ENCODE data around the gene SLC12A8.

The SLC12A8 gene

DNA sequence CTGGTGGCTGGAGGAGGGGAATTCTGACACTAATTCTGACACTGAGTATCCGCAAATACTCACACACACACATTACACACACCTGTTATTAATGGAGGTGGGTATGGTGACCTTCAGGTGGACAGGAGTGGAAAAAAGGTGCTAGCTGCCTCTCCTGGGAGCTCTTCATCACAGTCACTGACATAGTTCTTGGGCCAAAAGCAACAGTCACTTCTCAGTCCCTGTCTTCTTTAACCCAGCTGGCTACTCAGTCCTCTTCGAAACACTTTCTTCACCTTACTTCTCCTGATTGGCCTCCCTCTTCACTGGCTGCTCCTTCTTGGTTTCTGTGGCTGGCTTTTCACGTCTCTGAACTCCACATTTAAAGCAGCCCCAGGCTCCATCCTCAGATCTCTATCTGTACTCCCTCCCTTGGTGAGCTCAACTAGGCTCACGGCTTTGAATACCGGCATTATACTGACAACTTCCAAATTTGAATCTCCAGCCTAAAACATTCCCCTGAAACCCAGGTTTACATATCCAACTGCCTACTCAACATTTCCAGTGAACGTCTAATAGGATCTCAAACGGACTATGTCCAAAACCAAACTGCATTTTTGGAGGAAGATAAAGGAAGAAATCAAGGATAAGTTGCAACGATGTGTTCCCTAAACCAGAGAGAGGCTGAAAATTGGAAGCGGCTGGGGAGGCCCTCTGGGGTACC, 103.6 kb downstream of the SLC12A8 start:
- peak overlapping the region; percentile 83 for H3K4me3 ChIP-seq (ENCODE audit: low read depth, low read length)
- TF ChIP-seq, protein P1, sequence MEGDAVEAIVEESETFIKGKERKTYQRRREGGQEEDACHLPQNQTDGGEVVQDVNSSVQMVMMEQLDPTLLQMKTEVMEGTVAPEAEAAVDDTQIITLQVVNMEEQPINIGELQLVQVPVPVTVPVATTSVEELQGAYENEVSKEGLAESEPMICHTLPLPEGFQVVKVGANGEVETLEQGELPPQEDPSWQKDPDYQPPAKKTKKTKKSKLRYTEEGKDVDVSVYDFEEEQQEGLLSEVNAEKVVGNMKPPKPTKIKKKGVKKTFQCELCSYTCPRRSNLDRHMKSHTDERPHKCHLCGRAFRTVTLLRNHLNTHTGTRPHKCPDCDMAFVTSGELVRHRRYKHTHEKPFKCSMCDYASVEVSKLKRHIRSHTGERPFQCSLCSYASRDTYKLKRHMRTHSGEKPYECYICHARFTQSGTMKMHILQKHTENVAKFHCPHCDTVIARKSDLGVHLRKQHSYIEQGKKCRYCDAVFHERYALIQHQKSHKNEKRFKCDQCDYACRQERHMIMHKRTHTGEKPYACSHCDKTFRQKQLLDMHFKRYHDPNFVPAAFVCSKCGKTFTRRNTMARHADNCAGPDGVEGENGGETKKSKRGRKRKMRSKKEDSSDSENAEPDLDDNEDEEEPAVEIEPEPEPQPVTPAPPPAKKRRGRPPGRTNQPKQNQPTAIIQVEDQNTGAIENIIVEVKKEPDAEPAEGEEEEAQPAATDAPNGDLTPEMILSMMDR (IDR thresholded peaks at IDR 0.05; ENCODE audit: borderline replicate concordance, insufficient read depth, low read depth, low read length), result no peak

DNA sequence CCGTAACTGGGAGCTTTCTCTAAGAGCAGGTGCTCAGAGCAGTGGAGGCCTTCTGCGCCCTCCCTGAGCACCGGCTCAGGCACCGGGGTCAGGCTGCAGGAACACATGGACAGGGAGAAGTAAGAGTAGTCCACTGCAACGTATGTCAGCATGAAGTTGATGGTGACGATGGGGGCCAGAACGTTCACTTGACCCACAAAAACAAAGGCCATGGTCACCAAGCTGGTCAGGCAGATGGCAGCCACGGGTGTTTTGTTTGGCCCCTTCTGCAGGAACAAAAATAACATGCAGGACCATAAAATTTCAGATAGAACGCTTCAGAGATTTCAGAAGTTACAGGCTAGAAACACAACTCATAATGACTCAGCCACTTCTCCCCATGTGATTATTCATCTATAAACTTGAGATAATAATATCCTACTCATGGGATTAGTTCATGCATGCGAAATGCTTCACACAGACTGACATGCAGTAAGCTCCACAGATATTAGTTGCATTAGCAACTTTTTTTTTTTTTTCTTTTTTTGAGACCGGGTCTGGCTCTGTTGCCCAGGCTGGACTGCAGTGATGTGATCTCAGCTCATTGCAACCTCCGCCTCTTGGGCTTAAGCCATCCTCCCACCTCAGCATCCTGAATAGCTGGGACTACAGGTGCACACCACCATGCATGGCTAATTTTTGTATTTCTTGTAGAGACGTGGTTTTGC, 104.5 kb downstream of the SLC12A8 start:
- H3K4me3 ChIP-seq (ENCODE audit: low read depth, low read length), result peak overlapping the region; percentile 83

DNA sequence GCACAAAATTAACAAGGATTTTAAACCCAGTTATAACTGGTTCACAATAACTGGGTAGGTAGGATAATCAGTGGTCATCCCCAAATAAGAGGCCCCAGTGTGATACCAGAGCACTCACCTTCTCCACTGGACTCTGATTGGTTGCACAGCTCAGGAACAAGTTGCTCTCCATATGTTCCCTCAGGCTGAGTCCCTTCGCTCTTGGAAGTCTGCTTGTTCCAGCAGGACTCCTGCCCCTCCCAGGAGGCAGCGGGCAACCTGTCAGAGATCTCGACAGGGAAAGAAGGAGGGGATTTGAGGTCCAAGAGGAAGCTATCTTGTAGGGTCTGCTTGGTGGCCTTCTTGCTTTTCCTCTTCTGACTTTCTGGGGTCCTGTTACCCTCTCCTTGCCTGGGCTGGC, 105.2 kb downstream of the SLC12A8 start:
- TF ChIP-seq, protein P1 (IDR thresholded peaks at IDR 0.05; ENCODE audit: borderline replicate concordance, insufficient read depth, low read depth, low read length), result no peak

More for the DNA sequence above, 104.5 kb downstream of the SLC12A8 start:
- TF ChIP-seq, protein P1 (IDR thresholded peaks at IDR 0.05; ENCODE audit: borderline replicate concordance, insufficient read depth, low read depth, low read length), result no peak

DNA sequence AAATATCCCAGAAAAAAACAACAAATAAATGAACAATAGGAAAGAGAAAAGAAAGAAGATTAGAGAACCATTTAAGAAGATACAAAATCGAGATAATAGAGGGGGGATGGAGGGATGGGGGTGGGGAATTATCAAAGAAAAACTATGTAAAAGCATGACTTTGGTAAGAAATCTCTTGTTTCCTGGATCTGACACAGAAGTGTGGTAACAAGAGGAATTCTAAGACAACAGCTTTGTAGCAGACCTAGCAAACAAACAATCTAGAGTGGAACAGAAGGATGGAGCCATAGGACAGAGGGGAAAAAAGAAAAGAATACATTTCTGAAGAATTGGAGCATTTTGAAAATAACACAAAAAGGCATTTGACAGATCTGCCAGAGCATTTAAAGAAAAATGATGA, 107.4 kb downstream of the SLC12A8 start:
- H3K4me3 ChIP-seq (ENCODE audit: low read depth, low read length), result peak overlapping the region; percentile 83
- TF ChIP-seq, protein P1 (IDR thresholded peaks at IDR 0.05; ENCODE audit: borderline replicate concordance, insufficient read depth, low read depth, low read length), result no peak

More for the DNA sequence above, 105.2 kb downstream of the SLC12A8 start:
- peak overlapping the region; percentile 83 for H3K4me3 ChIP-seq (ENCODE audit: low read depth, low read length)

DNA sequence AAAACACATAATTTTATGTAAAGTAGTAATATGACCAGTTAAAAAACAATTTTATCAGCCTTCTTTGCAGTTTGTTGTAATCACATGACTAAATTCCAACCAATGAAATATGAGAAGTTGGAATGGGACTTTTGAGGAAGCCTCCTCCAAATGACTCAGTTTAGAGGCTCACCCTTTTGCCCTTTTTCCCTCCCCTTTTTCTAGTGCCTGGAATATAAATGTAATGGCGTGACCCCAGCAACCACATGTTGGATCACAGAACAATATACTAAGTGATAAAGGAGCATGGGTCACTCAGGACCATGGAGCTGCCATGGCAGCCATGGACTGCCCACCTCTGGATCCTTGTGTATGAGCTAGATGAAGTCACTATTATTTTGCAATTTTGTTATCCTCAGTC, 107.9 kb downstream of the SLC12A8 start:
- TF ChIP-seq, protein P1 (IDR thresholded peaks at IDR 0.05; ENCODE audit: borderline replicate concordance, insufficient read depth, low read depth, low read length), result no peak
- peak overlapping the region; percentile 16 for H3K4me3 ChIP-seq (ENCODE audit: low read depth, low read length)

DNA sequence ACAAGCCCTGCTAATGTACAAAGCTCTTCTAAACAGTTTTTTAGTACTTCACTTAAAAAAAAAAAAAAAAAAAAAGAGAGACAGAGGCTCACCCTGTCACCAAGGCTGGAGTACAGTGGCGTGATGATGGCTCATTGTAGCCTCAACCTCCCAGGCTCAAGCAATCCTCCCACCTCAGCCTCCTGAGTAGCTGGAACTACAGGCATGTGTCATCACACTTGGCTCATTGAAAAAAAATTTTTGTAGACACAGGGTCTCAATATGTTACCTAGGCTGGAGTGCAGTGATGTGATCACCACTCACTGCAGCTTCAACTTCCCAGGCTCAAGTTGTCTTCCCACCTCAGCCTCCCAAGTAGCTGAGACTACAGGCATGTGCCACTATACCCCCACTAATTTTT, 109.1 kb downstream of the SLC12A8 start:
- no peak overlapping the region for H3K4me3 ChIP-seq (ENCODE audit: low read depth, low read length)
- TF ChIP-seq, protein P1 (IDR thresholded peaks at IDR 0.05; ENCODE audit: borderline replicate concordance, insufficient read depth, low read depth, low read length), result no peak

DNA sequence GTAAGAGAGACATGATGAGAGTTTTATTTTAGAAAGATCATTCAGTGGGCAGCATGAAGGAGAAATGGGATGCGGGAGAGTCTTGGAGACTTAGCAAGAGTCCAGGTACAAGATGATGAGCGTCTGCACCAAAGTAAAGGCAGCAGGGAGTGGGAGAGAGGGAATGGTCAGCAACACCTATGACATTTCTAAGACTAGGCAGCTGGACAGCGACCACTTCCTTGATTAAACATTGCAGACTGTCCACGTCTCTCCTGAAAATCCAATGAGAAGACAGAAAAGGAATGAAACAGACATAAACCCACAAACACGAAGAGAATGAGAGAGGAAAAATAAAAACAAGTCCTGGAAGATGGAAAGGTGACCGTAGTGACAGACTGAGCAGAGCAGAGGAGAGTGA, 110.1 kb downstream of the SLC12A8 start:
- TF ChIP-seq, protein P1 (IDR thresholded peaks at IDR 0.05; ENCODE audit: borderline replicate concordance, insufficient read depth, low read depth, low read length), result no peak
- no peak overlapping the region for H3K4me3 ChIP-seq (ENCODE audit: low read depth, low read length)
